NCI-H128 (cell line): ENCODE results near the gene LAMA3.

ENCODE experiments used
- DNase-seq: peaks from one replicate; lab custom pipeline; 2025; ENCODE audit not compliant: unreplicated experiment; lab: John Stamatoyannopoulos, UW

LAMA3 gene

GRCh38 chr18:23958036-23958435 lies 268.8 kb downstream of the LAMA3 start:
- no peak for DNase-seq

GRCh38 chr18:23963443-23964165 lies 274.4 kb downstream of the LAMA3 start:
- DNase-seq, result no peak

GRCh38 chr18:23964282-23965238 lies 275.3 kb downstream of the LAMA3 start:
- DNase-seq, result no peak

- no peak for DNase-seq
Measured at GRCh38 chr18:23966909-23967308, 277.7 kb downstream of the LAMA3 start.

GRCh38 chr18:23967321-23968089 lies 278.3 kb downstream of the LAMA3 start:
- no peak for DNase-seq

GRCh38 chr18:23968638-23969604 lies 279.7 kb downstream of the LAMA3 start:
- DNase-seq, result no peak

GRCh38 chr18:23969664-23970063 lies 280.4 kb downstream of the LAMA3 start:
- DNase-seq, result no peak

GRCh38 chr18:23970161-23971096 lies 281.2 kb downstream of the LAMA3 start:
- no peak for DNase-seq

GRCh38 chr18:23971097-23971440 lies 281.8 kb downstream of the LAMA3 start:
- no peak for DNase-seq

GRCh38 chr18:23971666-23972230 lies 282.5 kb downstream of the LAMA3 start:
- DNase-seq, result no peak

- no peak for DNase-seq
Measured at GRCh38 chr18:23972453-23972852, 283.2 kb downstream of the LAMA3 start.

- DNase-seq, result no peak
Measured at GRCh38 chr18:23977103-23977502, 287.9 kb downstream of the LAMA3 start.

- DNase-seq, result no peak
Measured at GRCh38 chr18:23977719-23978483, 288.6 kb downstream of the LAMA3 start.

GRCh38 chr18:23981369-23981980 lies 292.2 kb downstream of the LAMA3 start:
- no peak for DNase-seq

- DNase-seq, result no peak
Measured at GRCh38 chr18:23982155-23983079, 293.2 kb downstream of the LAMA3 start.

- no peak for DNase-seq
Measured at GRCh38 chr18:23983112-23983511, 293.9 kb downstream of the LAMA3 start.
